Measurements from ENCODE around the gene PNMA8A. TPM values are rescaled to one million over a fixed set of nuclear protein-coding genes. Genes with fewer than 3 reads are reported as not detected.

PNMA8A gene
- polyA plus RNA-seq, 1 donor (not counting 4 experiments of a cell fraction or from before 2014, with no cell fraction given): 0.24 TPM

DNA sequence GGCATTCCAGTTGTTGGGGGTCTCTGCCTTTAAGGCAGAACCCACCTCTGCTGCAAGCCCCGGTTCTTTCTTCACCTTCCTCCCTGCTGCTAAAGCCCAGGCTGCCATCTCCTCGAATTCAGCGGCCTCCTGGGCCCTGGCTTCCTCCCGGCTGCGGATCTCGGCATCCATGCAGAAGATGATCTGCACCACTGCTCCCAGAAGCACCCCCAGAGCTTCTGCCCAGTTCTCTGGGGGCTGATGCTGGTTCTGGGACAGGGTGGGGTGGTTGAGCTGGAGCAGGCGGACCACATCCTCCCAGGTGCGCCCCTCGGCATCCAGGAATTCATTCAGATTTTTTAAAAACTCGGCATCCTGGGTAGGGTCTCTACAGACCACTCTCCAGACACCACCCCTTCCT lies 987 bp downstream of the PNMA8A start:
- Histone ChIP-seq H3K4me3 (ENCODE audit: control insufficient read depth in 2 of 3, extremely low read depth in 1 of 3, insufficient read depth in 2 of 3, low read depth in 1 of 3, low read length in 3 of 3) (no peak overlapping the region), H3K9me1 (ENCODE audit: control insufficient read depth, extremely low read depth, insufficient read depth, low read length) (no peaks in the 10 kb centered on the region)

DNA sequence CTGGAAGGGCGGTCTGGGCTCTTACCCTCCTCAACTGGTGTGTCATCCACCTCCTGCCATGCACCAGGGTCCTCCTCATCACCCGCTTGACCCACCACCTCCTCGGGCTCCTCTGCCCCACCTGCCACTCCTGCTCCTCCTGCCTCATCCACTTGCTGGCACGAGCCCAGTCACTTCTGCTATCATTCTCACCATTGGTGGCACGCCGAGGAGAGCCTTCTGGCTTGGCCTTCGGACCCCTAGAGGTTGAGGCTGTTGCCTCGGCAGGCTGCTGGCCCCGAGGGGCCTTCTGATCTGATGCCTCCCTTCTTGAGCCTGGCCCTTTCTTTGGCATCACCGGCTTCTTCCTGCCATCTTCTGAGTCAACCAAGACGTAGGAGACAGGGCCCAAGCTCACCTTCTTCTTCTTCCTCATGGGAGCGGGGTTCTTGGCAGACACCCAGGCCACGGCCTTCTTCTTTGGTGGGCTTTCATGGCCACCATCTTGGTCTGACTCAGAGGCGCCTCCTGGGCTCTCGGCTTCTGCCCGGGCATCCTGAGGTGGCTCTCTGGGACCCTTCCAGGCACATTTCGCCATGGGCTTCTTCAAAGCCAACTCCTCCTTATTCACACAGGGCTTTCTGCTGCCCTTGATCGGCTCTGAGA lies 1.7 kb downstream of the PNMA8A start:
- H3K36me3 ChIP-seq (ENCODE audit: control insufficient read depth in 2 of 2, extremely low read depth in 1 of 2, insufficient read depth in 2 of 2, low read length in 2 of 2): no peaks in the 10 kb centered on the region
- H3K9me1 ChIP-seq (ENCODE audit: control insufficient read depth, extremely low read depth, insufficient read depth, low read length): no peaks in the 10 kb centered on the region
- H3K9me3 ChIP-seq (ENCODE audit: control insufficient read depth, low read depth, low read length): no peaks in the 10 kb centered on the region
- no peak for TF ChIP-seq EZH2 (IDR thresholded peaks at IDR 0.05; ENCODE audit: low read length)
- TF ChIP-seq, protein P1, sequence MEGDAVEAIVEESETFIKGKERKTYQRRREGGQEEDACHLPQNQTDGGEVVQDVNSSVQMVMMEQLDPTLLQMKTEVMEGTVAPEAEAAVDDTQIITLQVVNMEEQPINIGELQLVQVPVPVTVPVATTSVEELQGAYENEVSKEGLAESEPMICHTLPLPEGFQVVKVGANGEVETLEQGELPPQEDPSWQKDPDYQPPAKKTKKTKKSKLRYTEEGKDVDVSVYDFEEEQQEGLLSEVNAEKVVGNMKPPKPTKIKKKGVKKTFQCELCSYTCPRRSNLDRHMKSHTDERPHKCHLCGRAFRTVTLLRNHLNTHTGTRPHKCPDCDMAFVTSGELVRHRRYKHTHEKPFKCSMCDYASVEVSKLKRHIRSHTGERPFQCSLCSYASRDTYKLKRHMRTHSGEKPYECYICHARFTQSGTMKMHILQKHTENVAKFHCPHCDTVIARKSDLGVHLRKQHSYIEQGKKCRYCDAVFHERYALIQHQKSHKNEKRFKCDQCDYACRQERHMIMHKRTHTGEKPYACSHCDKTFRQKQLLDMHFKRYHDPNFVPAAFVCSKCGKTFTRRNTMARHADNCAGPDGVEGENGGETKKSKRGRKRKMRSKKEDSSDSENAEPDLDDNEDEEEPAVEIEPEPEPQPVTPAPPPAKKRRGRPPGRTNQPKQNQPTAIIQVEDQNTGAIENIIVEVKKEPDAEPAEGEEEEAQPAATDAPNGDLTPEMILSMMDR (optimal IDR thresholded peaks at IDR 0.05 in 1 of 3, IDR thresholded peaks at IDR 0.05 in 1 of 3, conservative IDR thresholded peaks at IDR 0.05 in 1 of 3; ENCODE audit: extremely low read depth in 1 of 3, insufficient read depth in 2 of 3, low read length in 3 of 3): no peak
- no peak overlapping the region for H3K4me3 ChIP-seq (ENCODE audit: control insufficient read depth in 2 of 3, extremely low read depth in 1 of 3, insufficient read depth in 2 of 3, low read depth in 1 of 3, low read length in 3 of 3)
- FAIRE-seq (no peak), DNase-seq (ENCODE audit: low read depth, low spot score) (no peak)
- H4K20me1 ChIP-seq (ENCODE audit: control insufficient read depth, extremely low read depth, insufficient read depth, low read length): no peaks in the 10 kb centered on the region
- H3K79me2 ChIP-seq (ENCODE audit: control insufficient read depth, insufficient read depth, low read length): no peaks in the 10 kb centered on the region
- no peak overlapping the region for H3K9ac ChIP-seq (ENCODE audit: control insufficient read depth, extremely low read depth, insufficient read depth, low read length)
- peaks cover 23% of the 10 kb centered on the region for H3K4me1 ChIP-seq (ENCODE audit: control insufficient read depth, extremely low read depth, insufficient read depth, low read length)
- H2AFZ ChIP-seq (ENCODE audit: control insufficient read depth, low read length): no peak overlapping the region
- H3K27ac ChIP-seq (ENCODE audit: control insufficient read depth, insufficient read depth, low read length): no peak overlapping the region
- H3K27me3 ChIP-seq (ENCODE audit: control insufficient read depth, extremely low read depth, insufficient read depth, low read length): no peaks in the 10 kb centered on the region
- dilution Hi-C loops (cut with MboI; ENCODE audit: extremely low pct_ligation_motif_present, low sequenced_read_pairs): no loop called here
- H3K4me2 ChIP-seq (ENCODE audit: control insufficient read depth, extremely low read depth, insufficient read depth, low read depth, low read length): no peak overlapping the region

More for the DNA sequence above, 987 bp downstream of the PNMA8A start:
- Histone ChIP-seq H3K27me3 (ENCODE audit: control insufficient read depth, extremely low read depth, insufficient read depth, low read length) (no peaks in the 10 kb centered on the region), H4K20me1 (ENCODE audit: control insufficient read depth, extremely low read depth, insufficient read depth, low read length) (no peaks in the 10 kb centered on the region), H3K9me3 (ENCODE audit: control insufficient read depth, low read depth, low read length) (no peaks in the 10 kb centered on the region), H3K4me1 (ENCODE audit: control insufficient read depth, extremely low read depth, insufficient read depth, low read length) (peaks cover 21% of the 10 kb centered on the region), H3K4me2 (ENCODE audit: control insufficient read depth, extremely low read depth, insufficient read depth, low read depth, low read length) (no peak overlapping the region), H3K9ac (ENCODE audit: control insufficient read depth, extremely low read depth, insufficient read depth, low read length) (no peak overlapping the region), H3K27ac (ENCODE audit: control insufficient read depth, insufficient read depth, low read length) (no peak overlapping the region), H2AFZ (ENCODE audit: control insufficient read depth, low read length) (no peak overlapping the region), H3K79me2 (ENCODE audit: control insufficient read depth, insufficient read depth, low read length) (no peaks in the 10 kb centered on the region), H3K36me3 (ENCODE audit: control insufficient read depth in 2 of 2, extremely low read depth in 1 of 2, insufficient read depth in 2 of 2, low read length in 2 of 2) (no peaks in the 10 kb centered on the region)
- FAIRE-seq (no peak), DNase-seq (ENCODE audit: low read depth, low spot score) (no peak)
- dilution Hi-C loops (cut with MboI; ENCODE audit: extremely low pct_ligation_motif_present, low sequenced_read_pairs): no loop called here
- no peak for TF ChIP-seq EZH2 (IDR thresholded peaks at IDR 0.05; ENCODE audit: low read length)
- TF ChIP-seq, protein P1 (optimal IDR thresholded peaks at IDR 0.05 in 1 of 3, IDR thresholded peaks at IDR 0.05 in 1 of 3, conservative IDR thresholded peaks at IDR 0.05 in 1 of 3; ENCODE audit: extremely low read depth in 1 of 3, insufficient read depth in 2 of 3, low read length in 3 of 3): no peak

Measured in keratinocyte (primary cell).